GM21528 (cell line): ENCODE results near the gene NKAIN2.
"Not testable (repeated sequence)": the region's sequence is repeated elsewhere in the genome, so short reads cannot be mapped to it uniquely, and the experiment has no call there.

Experiments
- ATAC-seq: cut with Tn5 transposase; IDR thresholded peaks from one replicate; pipeline ENCODE4 v1.9.1; 2021; ENCODE audit warnings: mild to moderate bottlenecking, moderate library complexity; ENCODE audit not compliant: unreplicated experiment, low FRiP score

The NKAIN2 gene

DNA sequence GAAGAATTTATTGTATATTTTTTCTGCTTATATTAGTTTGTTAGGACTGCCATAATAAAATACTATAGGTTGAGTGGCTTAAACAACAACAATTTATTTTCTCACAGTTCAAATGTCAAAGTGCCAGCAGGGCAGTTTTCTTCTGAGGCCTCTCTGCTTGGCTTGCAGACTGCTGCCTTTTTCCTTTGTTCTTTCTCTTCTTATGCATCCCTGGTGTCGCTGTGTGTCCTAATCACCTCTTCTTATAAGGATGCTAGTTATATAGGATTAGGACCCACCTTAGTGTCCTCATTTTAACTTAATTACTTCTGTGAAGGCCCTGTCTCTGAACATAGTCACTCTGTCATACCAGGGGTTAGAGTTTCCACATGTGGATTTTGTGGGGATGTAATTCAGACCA is 354.4 kb downstream of the NKAIN2 start:
- ATAC-seq, result no peak

DNA sequence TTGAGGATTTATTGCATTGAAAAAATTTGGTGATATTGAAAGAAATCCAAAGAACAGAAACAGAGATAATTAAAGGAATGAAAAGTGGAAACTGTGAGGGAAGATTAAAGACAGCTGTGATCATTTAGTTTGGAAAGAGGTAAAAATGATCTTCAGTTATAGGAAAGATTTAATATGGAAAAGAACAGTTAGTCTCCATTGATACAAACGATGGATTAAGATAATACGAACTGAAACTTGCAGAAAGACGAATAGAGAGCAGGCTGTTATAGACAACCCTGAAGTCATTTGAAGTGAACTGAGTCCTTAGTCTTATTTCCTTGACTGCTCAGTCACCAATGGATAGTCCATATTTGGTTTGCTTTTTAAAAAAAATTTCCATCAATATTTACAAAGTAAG is 360.0 kb downstream of the NKAIN2 start:
- no peak for ATAC-seq

- no peak for ATAC-seq
Measured at GRCh38 chr6:124164343-124164742, 360.7 kb downstream of the NKAIN2 start.

- not testable (repeated sequence) for ATAC-seq
Measured at GRCh38 chr6:124167249-124167648, 363.6 kb downstream of the NKAIN2 start.

- no peak for ATAC-seq
Measured at GRCh38 chr6:124190256-124190655, 386.6 kb downstream of the NKAIN2 start.

- no peak for ATAC-seq
Measured at GRCh38 chr6:124193132-124193531, 389.5 kb downstream of the NKAIN2 start.

DNA sequence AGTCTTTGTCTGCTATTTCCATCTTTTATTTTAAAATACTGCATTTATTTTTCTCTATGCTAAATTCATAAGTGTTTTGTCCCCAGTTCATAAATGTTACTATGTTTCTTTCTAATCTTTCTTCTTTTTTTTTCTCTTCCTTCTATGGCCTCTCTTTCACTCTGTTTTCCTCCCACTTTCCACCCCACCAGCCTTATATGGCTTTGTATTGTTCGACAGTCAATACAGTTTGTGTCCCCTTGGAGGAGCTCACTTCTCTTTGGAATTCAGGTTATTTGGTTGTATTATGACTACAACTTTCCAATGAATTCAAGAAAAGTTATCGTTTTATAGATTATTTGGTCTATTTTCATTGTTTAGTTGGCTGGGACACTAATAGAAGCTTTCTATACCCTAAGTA is 393.5 kb downstream of the NKAIN2 start:
- ATAC-seq, result no peak

DNA sequence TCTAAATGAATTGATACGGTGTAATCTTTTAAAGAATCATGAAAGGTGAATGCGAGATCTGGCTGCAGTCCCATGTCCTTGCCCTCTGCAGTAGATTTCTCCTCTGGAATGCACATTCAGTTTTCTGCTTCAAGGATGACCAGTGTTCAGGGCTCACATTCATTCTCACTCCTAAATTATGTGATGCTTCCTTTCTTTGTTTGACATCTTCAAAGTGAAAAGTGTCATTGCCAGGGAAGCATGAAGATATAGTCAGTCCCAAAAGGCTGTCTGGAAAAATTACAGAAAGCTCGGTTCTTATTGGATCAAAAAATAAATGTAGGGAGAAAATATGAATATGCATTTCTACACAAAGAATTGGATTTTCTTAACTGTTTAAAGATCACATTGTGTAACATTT is 395.6 kb downstream of the NKAIN2 start:
- no peak for ATAC-seq

DNA sequence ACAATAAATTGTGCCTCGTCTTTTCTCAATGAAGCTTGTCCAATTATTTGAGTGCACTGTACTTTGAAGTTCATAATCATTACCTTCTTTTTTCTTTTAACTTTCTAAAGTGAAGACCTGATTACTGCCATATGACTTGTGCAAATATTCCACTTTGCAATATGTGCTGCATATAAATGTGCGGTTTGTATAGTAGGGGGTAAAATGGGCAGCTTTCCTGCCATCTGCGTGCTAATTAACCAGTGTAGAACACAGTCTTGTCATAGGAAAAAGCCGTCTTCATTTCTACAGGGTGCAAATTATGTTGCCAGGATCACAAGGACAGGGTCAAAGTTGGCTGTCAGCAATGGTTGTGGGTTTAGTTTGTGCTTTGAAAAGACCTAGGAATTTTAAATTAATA is 397.0 kb downstream of the NKAIN2 start:
- no peak for ATAC-seq

- ATAC-seq, result no peak
Measured at GRCh38 chr6:124203101-124203811, 399.6 kb downstream of the NKAIN2 start.

- ATAC-seq, result no peak
Measured at GRCh38 chr6:124203812-124204167, 400.1 kb downstream of the NKAIN2 start.

GRCh38 chr6:124205921-124206320 is 402.3 kb downstream of the NKAIN2 start:
- no peak for ATAC-seq

DNA sequence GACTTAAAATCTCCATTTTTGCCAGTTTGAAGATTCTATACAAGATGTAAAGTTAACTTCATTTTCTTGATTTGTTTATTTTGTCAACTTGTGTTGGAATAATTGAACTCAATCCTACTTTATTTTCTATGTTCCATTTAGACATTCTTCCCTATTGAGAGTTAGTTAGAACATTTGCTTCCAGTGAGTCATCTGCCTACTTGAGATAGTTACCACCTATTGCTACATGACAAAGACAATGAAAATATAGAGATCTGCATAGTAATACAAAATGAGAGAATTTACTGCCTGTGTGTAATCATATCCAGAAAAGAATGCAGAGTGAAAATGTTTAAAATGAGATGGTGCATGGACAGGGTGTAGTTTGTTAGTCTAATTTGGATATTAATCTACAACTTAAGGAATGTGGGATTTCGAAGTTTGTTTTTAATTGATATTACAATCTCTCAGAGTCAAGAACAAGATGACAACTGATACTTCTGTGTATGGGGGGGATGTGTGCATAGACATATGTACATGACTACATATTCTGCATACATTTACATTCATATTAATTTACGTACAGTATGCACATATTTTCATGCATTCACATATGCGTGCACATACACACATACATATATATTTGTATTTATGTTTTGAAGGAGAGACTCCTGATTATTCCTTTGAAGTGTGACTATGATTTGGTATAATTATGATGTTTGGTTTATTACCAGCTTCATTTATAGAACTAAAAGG is 420.1 kb downstream of the NKAIN2 start:
- no peak for ATAC-seq

DNA sequence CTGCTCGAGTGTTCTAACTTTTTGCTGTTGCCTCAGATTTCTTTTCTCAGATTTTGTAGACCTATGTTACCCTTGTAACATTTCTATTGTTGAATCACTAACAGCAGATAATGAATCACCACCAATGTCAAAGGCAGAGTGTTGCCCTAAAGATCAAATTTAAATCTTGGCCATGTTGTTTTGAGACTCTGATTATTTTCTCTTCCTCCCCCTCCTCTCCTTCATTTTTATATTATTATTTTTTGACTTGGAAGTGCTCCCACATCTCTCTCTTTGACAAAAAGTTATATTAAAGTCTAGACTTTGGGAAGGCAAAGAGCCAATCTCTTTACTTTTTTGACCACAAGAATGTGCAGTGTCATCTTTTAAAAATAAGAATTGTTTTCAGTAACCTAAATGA is 422.7 kb downstream of the NKAIN2 start:
- ATAC-seq, result no peak

DNA sequence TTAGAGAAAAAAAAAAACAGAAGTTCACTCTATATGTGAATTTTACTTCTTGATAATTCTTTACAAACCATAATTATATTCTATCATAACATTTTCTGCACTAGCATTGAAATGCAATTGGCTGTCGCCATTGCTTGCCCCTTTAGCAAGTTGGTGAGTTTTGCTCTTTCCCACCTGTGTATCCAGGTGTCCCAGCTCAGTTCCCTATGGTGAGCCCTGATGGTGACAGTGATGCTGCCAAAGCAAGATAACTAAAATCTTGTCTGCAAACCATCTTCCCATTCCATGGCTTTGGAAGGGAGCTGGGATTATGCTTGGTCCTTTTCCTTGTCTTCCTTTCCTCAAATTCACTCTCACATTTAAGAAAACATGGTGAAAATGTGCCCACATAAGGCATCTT is 429.6 kb downstream of the NKAIN2 start:
- ATAC-seq, result no peak

DNA sequence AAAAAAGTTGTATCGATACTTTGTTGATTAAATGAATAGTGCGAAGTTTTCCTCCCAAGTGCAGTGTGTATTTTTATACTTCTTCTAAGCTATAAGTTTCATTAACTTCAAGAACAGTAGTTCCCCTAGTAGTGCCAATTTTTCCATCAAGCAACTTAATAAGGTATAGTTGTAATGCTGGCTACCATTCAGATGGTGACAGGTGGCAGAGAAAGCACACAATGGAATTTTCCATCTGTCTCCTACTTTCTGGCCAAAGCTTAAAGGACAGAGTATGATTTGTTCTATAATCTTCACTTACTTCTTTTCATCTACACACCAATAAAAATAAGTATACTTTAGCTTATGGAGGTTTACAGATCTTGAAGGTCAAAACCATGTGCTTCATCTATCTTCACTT is 431.1 kb downstream of the NKAIN2 start:
- no peak for ATAC-seq

GRCh38 chr6:124237911-124238310 is 434.2 kb downstream of the NKAIN2 start:
- ATAC-seq, result no peak

DNA sequence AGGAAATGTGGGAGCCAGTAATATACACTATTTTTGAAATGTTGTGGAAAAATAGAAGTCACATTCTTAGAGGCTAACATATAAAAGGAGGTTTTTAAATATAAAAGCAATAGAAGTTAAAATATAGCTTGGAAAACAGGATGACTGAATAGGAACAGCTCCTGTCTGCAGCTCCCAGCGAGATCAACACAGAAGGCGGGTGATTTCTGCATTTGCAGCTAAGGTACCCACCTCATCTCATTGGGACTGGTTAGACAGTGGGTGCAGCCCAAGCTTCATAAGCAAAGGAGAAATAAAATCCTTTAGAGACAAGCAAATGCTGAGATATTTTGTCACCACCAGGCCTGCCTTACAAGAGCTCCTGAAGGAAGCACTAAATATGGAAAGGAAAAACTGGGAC is 434.7 kb downstream of the NKAIN2 start:
- not testable (repeated sequence) for ATAC-seq

GRCh38 chr6:124254941-124255685 is 451.4 kb downstream of the NKAIN2 start:
- ATAC-seq, result no peak

- no peak for ATAC-seq
Measured at GRCh38 chr6:124260337-124260736, 456.7 kb downstream of the NKAIN2 start.

- ATAC-seq, result no peak
Measured at GRCh38 chr6:124269733-124270132, 466.1 kb downstream of the NKAIN2 start.

DNA sequence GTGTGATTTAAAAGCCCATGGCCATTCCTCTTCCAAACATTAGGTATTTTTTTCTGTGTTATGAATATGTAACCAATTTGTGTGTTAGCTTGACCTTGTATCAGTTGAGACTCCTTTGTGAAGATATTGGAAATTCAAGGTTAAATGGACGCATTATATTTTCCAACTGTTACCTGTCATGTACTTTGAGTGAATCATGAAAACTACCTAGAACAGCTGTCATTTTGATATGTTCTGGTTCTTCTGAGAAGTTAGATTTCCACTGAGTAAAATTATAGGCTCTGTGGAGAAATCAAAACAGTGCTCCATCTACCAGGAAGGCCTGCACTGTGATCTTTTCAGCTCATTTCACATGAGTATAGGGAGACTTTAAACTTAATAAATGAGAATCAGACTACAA is 470.0 kb downstream of the NKAIN2 start:
- ATAC-seq, result no peak
